ENCODE data around the gene NXNL1.

The NXNL1 gene

GRCh38 chr19:17483605-17484002 is 22.9 kb upstream of the NXNL1 start:
- WGBS (ENCODE audit: extremely low coverage, insufficient coverage, low lambda C conversion rate): no CpG with 5 or more reads among the region's 10 CpGs
- no peak overlapping the region for H2AK5ac ChIP-seq (ENCODE audit: low read length)

GRCh38 chr19:17482877-17483604 is 22.3 kb upstream of the NXNL1 start:
- H2BK5ac ChIP-seq (ENCODE audit: low read length): no peak overlapping the region

More at GRCh38 chr19:17483605-17484002, 22.9 kb upstream of the NXNL1 start:
- Histone ChIP-seq H3K4me2 (ENCODE audit: low read length) (no peak overlapping the region), H3K4ac (ENCODE audit: low read depth, low read length) (no peak overlapping the region), H4K5ac (ENCODE audit: low read length) (no peak overlapping the region), H3K18ac (ENCODE audit: low read length) (no peak overlapping the region), H3K79me2 (ENCODE audit: control insufficient read depth, insufficient read depth, low read length) (no peaks in the 10 kb centered on the region), H3K4me3 (ENCODE audit: low read length) (no peak overlapping the region), H3K23ac (ENCODE audit: low read length) (no peak overlapping the region), H4K8ac (ENCODE audit: low read depth, low read length) (no peak overlapping the region), H2BK120ac (ENCODE audit: low read depth, low read length) (no peak overlapping the region), H3K9ac (ENCODE audit: low read length) (no peak overlapping the region), H2BK5ac (ENCODE audit: low read length) (no peak overlapping the region), H2BK15ac (replicated peaks; ENCODE audit: low read depth) (no peak overlapping the region), H3K36me3 (ENCODE audit: control insufficient read depth, insufficient read depth, low read length) (no peaks in the 10 kb centered on the region), H3K79me1 (ENCODE audit: low read length) (no peaks in the 10 kb centered on the region), H3K27me3 (ENCODE audit: insufficient read depth, low read length, poor library complexity) (no peaks in the 10 kb centered on the region), H3K4me1 (ENCODE audit: control insufficient read depth, low read depth, low read length) (peaks cover 4% of the 10 kb centered on the region), H3K56ac (ENCODE audit: low read length) (no peak overlapping the region), H3K27ac (ENCODE audit: low read depth, low read length) (no peak overlapping the region)
- no peak for DNase-seq

GRCh38 chr19:17481986-17482385 is 21.3 kb upstream of the NXNL1 start:
- Histone ChIP-seq H2BK5ac (ENCODE audit: low read length) (no peak overlapping the region), H4K5ac (ENCODE audit: low read length) (no peak overlapping the region), H3K18ac (ENCODE audit: low read length) (no peak overlapping the region), H3K4me2 (ENCODE audit: low read length) (no peak overlapping the region), H3K23ac (ENCODE audit: low read length) (no peak overlapping the region), H3K27me3 (ENCODE audit: insufficient read depth, low read length, poor library complexity) (no peaks in the 10 kb centered on the region), H3K27ac (ENCODE audit: low read depth, low read length) (no peak overlapping the region), H2BK15ac (replicated peaks; ENCODE audit: low read depth) (no peak overlapping the region), H3K9ac (ENCODE audit: low read length) (no peak overlapping the region), H3K4me3 (ENCODE audit: low read length) (no peak overlapping the region), H2AK5ac (ENCODE audit: low read length) (no peak overlapping the region), H3K36me3 (ENCODE audit: control insufficient read depth, insufficient read depth, low read length) (no peaks in the 10 kb centered on the region), H4K8ac (ENCODE audit: low read depth, low read length) (no peak overlapping the region), H3K79me2 (ENCODE audit: control insufficient read depth, insufficient read depth, low read length) (no peaks in the 10 kb centered on the region), H3K4ac (ENCODE audit: low read depth, low read length) (no peak overlapping the region), H3K79me1 (ENCODE audit: low read length) (no peaks in the 10 kb centered on the region), H2BK120ac (ENCODE audit: low read depth, low read length) (no peak overlapping the region), H3K4me1 (ENCODE audit: control insufficient read depth, low read depth, low read length) (no peaks in the 10 kb centered on the region), H3K56ac (ENCODE audit: low read length) (no peak overlapping the region)
- no CpG with 5 or more reads among the region's 13 CpGs for WGBS (ENCODE audit: extremely low coverage, insufficient coverage, low lambda C conversion rate)
- DNase-seq: no peak

More at GRCh38 chr19:17482877-17483604, 22.3 kb upstream of the NXNL1 start:
- no peak overlapping the region for H4K5ac ChIP-seq (ENCODE audit: low read length)
- no peak overlapping the region for H3K4ac ChIP-seq (ENCODE audit: low read depth, low read length)
- H2AK5ac ChIP-seq (ENCODE audit: low read length): no peak overlapping the region
- no peak overlapping the region for H3K4me3 ChIP-seq (ENCODE audit: low read length)
- H3K36me3 ChIP-seq (ENCODE audit: control insufficient read depth, insufficient read depth, low read length): no peaks in the 10 kb centered on the region
- H3K4me1 ChIP-seq (ENCODE audit: control insufficient read depth, low read depth, low read length): no peaks in the 10 kb centered on the region
- H4K8ac ChIP-seq (ENCODE audit: low read depth, low read length): no peak overlapping the region
- H2BK15ac ChIP-seq (replicated peaks; ENCODE audit: low read depth): no peak overlapping the region
- no peak overlapping the region for H3K4me2 ChIP-seq (ENCODE audit: low read length)
- H3K27ac ChIP-seq (ENCODE audit: low read depth, low read length): no peak overlapping the region
- DNase-seq: no peak
- no peaks in the 10 kb centered on the region for H3K79me2 ChIP-seq (ENCODE audit: control insufficient read depth, insufficient read depth, low read length)
- no peak overlapping the region for H3K56ac ChIP-seq (ENCODE audit: low read length)
- H3K79me1 ChIP-seq (ENCODE audit: low read length): no peaks in the 10 kb centered on the region
- 100% methylated on average over 1 of the region's 3 CpGs for WGBS (ENCODE audit: extremely low coverage, insufficient coverage, low lambda C conversion rate)
- H3K23ac ChIP-seq (ENCODE audit: low read length): no peak overlapping the region
- H3K9ac ChIP-seq (ENCODE audit: low read length): no peak overlapping the region
- no peak overlapping the region for H2BK120ac ChIP-seq (ENCODE audit: low read depth, low read length)
- H3K27me3 ChIP-seq (ENCODE audit: insufficient read depth, low read length, poor library complexity): no peaks in the 10 kb centered on the region
- no peak overlapping the region for H3K18ac ChIP-seq (ENCODE audit: low read length)

GRCh38 chr19:17479325-17479791 is 18.6 kb upstream of the NXNL1 start:
- Histone ChIP-seq H2BK120ac (ENCODE audit: low read depth, low read length) (no peak overlapping the region), H3K56ac (ENCODE audit: low read length) (no peak overlapping the region), H2BK5ac (ENCODE audit: low read length) (no peak overlapping the region), H4K5ac (ENCODE audit: low read length) (no peak overlapping the region), H3K27ac (ENCODE audit: low read depth, low read length) (no peak overlapping the region), H3K79me1 (ENCODE audit: low read length) (no peaks in the 10 kb centered on the region), H2BK15ac (replicated peaks; ENCODE audit: low read depth) (no peak overlapping the region), H3K23ac (ENCODE audit: low read length) (no peak overlapping the region), H3K36me3 (ENCODE audit: control insufficient read depth, insufficient read depth, low read length) (no peaks in the 10 kb centered on the region), H3K4me1 (ENCODE audit: control insufficient read depth, low read depth, low read length) (no peaks in the 10 kb centered on the region), H3K4ac (ENCODE audit: low read depth, low read length) (no peak overlapping the region), H3K18ac (ENCODE audit: low read length) (no peak overlapping the region), H2AK5ac (ENCODE audit: low read length) (no peak overlapping the region), H3K4me2 (ENCODE audit: low read length) (no peak overlapping the region), H3K27me3 (ENCODE audit: insufficient read depth, low read length, poor library complexity) (no peaks in the 10 kb centered on the region), H4K8ac (ENCODE audit: low read depth, low read length) (no peak overlapping the region), H3K4me3 (ENCODE audit: low read length) (no peak overlapping the region), H3K79me2 (ENCODE audit: control insufficient read depth, insufficient read depth, low read length) (no peaks in the 10 kb centered on the region), H3K9ac (ENCODE audit: low read length) (no peak overlapping the region)
- DNase-seq: no peak
- no CpG with 5 or more reads among the region's 6 CpGs for WGBS (ENCODE audit: extremely low coverage, insufficient coverage, low lambda C conversion rate)

GRCh38 chr19:17475541-17476115 is 14.9 kb upstream of the NXNL1 start:
- no peak overlapping the region for H4K8ac ChIP-seq (ENCODE audit: low read depth, low read length)
- no peak overlapping the region for H3K23ac ChIP-seq (ENCODE audit: low read length)
- H3K18ac ChIP-seq (ENCODE audit: low read length): no peak overlapping the region
- WGBS (ENCODE audit: extremely low coverage, insufficient coverage, low lambda C conversion rate): no CpG with 5 or more reads among the region's 10 CpGs
- DNase-seq: no peak
- no peak overlapping the region for H3K4ac ChIP-seq (ENCODE audit: low read depth, low read length)
- H3K4me1 ChIP-seq (ENCODE audit: control insufficient read depth, low read depth, low read length): no peaks in the 10 kb centered on the region
- H2BK5ac ChIP-seq (ENCODE audit: low read length): no peak overlapping the region
- H2AK5ac ChIP-seq (ENCODE audit: low read length): no peak overlapping the region
- no peaks in the 10 kb centered on the region for H3K27me3 ChIP-seq (ENCODE audit: insufficient read depth, low read length, poor library complexity)
- H3K36me3 ChIP-seq (ENCODE audit: control insufficient read depth, insufficient read depth, low read length): no peaks in the 10 kb centered on the region
- no peak overlapping the region for H2BK120ac ChIP-seq (ENCODE audit: low read depth, low read length)
- H2BK15ac ChIP-seq (replicated peaks; ENCODE audit: low read depth): no peak overlapping the region
- no peak overlapping the region for H3K4me3 ChIP-seq (ENCODE audit: low read length)
- H3K27ac ChIP-seq (ENCODE audit: low read depth, low read length): no peak overlapping the region
- H4K5ac ChIP-seq (ENCODE audit: low read length): no peak overlapping the region
- H3K56ac ChIP-seq (ENCODE audit: low read length): no peak overlapping the region
- H3K79me1 ChIP-seq (ENCODE audit: low read length): no peaks in the 10 kb centered on the region
- no peak overlapping the region for H3K9ac ChIP-seq (ENCODE audit: low read length)
- H3K4me2 ChIP-seq (ENCODE audit: low read length): no peak overlapping the region
- H3K79me2 ChIP-seq (ENCODE audit: control insufficient read depth, insufficient read depth, low read length): no peaks in the 10 kb centered on the region

Measured in mesendoderm (in vitro differentiated cells).